HG02588 (cell line): Measurements from ENCODE around the gene FAIM2.
"Not testable (repeated sequence)": the region's sequence is repeated elsewhere in the genome, so short reads cannot be mapped to it uniquely, and the experiment has no call there.

Experiments used
- ATAC-seq: cut with Tn5 transposase; IDR thresholded peaks from one replicate; pipeline ENCODE4 v1.9.1; 2021; ENCODE audit warnings: mild to moderate bottlenecking, moderate library complexity; ENCODE audit not compliant: unreplicated experiment

FAIM2 gene

GRCh38 chr12:49867570-49868341 lies 35.9 kb downstream of the FAIM2 start:
- ATAC-seq = no peak

- no peak for ATAC-seq
Measured at GRCh38 chr12:49866859-49867569, 36.7 kb downstream of the FAIM2 start.

GRCh38 chr12:49865782-49866135 lies 37.9 kb downstream of the FAIM2 start:
- ATAC-seq = no peak

- no peak for ATAC-seq
Measured at GRCh38 chr12:49865109-49865781, 38.5 kb downstream of the FAIM2 start.

- ATAC-seq = no peak
Measured at GRCh38 chr12:49864798-49865090, 39.0 kb downstream of the FAIM2 start.

- ATAC-seq = no peak
Measured at GRCh38 chr12:49863946-49864797, 39.5 kb downstream of the FAIM2 start.

- ATAC-seq = not testable (repeated sequence)
Measured at GRCh38 chr12:49860921-49861320, 42.8 kb downstream of the FAIM2 start.

GRCh38 chr12:49855890-49856289 lies 47.8 kb downstream of the FAIM2 start:
- not testable (repeated sequence) for ATAC-seq

GRCh38 chr12:49854976-49855375 lies 48.7 kb downstream of the FAIM2 start:
- ATAC-seq = no peak

GRCh38 chr12:49853671-49854070 lies 50.0 kb downstream of the FAIM2 start:
- no peak for ATAC-seq

GRCh38 chr12:49847161-49847560 lies 56.5 kb downstream of the FAIM2 start:
- no peak for ATAC-seq

GRCh38 chr12:49846032-49846431 lies 57.7 kb downstream of the FAIM2 start:
- ATAC-seq = no peak

- no peak for ATAC-seq
Measured at GRCh38 chr12:49843876-49844437, 59.7 kb downstream of the FAIM2 start.

GRCh38 chr12:49843411-49843810 lies 60.3 kb downstream of the FAIM2 start:
- no peak for ATAC-seq

- ATAC-seq = peak; percentile 91
Measured at GRCh38 chr12:49842519-49843352, 61.0 kb downstream of the FAIM2 start, which contains the start of gene BCDIN3D. TSS of gene BCDIN3D (minus strand) at chr12:49843106. CDS start at chr12:49843087, 19 bp downstream.

GRCh38 chr12:49838973-49839633 lies 64.6 kb downstream of the FAIM2 start:
- ATAC-seq = no peak

GRCh38 chr12:49832836-49833421 lies 70.8 kb downstream of the FAIM2 start:
- ATAC-seq = no peak

- ATAC-seq = no peak
Measured at GRCh38 chr12:49831717-49832116, 72.0 kb downstream of the FAIM2 start.
